ENCODE measurements around the gene ACTR6.
A peak's percentile ranks its signal among the peaks of the same experiment; 100 is the strongest.
"Not testable (repeated sequence)": the region's sequence is repeated elsewhere in the genome, so short reads cannot be mapped to it uniquely, and the experiment has no call there.

Gene ACTR6

GRCh38 chr12:100200463-100201181 is at the start of gene ACTR6:
TSS of gene ACTR6 (plus strand) at chr12:100200815. CDS start at chr12:100200852, 37 bp downstream.
- peak; percentile 98 for DNase-seq (ENCODE audit: low spot score)

- no peak for DNase-seq (ENCODE audit: low spot score)
These were observed 48.8 kb upstream of the ACTR6 start for GRCh38 chr12:100151769-100152168.

- no peak for DNase-seq (ENCODE audit: low spot score)
These were observed 47.5 kb upstream of the ACTR6 start for GRCh38 chr12:100153131-100153530.

- DNase-seq (ENCODE audit: low spot score), result peak; percentile 58
These were observed 46.0 kb upstream of the ACTR6 start for GRCh38 chr12:100154474-100155247.

GRCh38 chr12:100156731-100157426 is 43.7 kb upstream of the ACTR6 start:
- no peak for DNase-seq (ENCODE audit: low spot score)

GRCh38 chr12:100157427-100157821 is 43.2 kb upstream of the ACTR6 start:
- DNase-seq (ENCODE audit: low spot score), result no peak

- no peak for DNase-seq (ENCODE audit: low spot score)
These were observed 42.1 kb upstream of the ACTR6 start for GRCh38 chr12:100158535-100158934.

GRCh38 chr12:100159391-100160104 is 41.1 kb upstream of the ACTR6 start:
- DNase-seq (ENCODE audit: low spot score), result no peak

- peak; percentile 87 for DNase-seq (ENCODE audit: low spot score)
These were observed 37.0 kb upstream of the ACTR6 start for GRCh38 chr12:100163416-100164152.

GRCh38 chr12:100164153-100164704 is 36.4 kb upstream of the ACTR6 start:
- DNase-seq (ENCODE audit: low spot score), result no peak

- DNase-seq (ENCODE audit: low spot score), result no peak
These were observed 35.3 kb upstream of the ACTR6 start for GRCh38 chr12:100165356-100165755.

- DNase-seq (ENCODE audit: low spot score), result no peak
These were observed 34.4 kb upstream of the ACTR6 start for GRCh38 chr12:100166232-100166631.

- DNase-seq (ENCODE audit: low spot score), result no peak
These were observed 32.1 kb upstream of the ACTR6 start for GRCh38 chr12:100168562-100168961.

GRCh38 chr12:100169345-100169744 is 31.3 kb upstream of the ACTR6 start:
- DNase-seq (ENCODE audit: low spot score), result no peak

GRCh38 chr12:100170313-100170858 is 30.2 kb upstream of the ACTR6 start:
- no peak for DNase-seq (ENCODE audit: low spot score)

GRCh38 chr12:100171248-100171647 is 29.4 kb upstream of the ACTR6 start:
- DNase-seq (ENCODE audit: low spot score), result no peak

- no peak for DNase-seq (ENCODE audit: low spot score)
These were observed 27.5 kb upstream of the ACTR6 start for GRCh38 chr12:100173111-100173510.

- no peak for DNase-seq (ENCODE audit: low spot score)
These were observed 26.1 kb upstream of the ACTR6 start for GRCh38 chr12:100174495-100174894.

GRCh38 chr12:100176493-100176892 is 24.1 kb upstream of the ACTR6 start:
- DNase-seq (ENCODE audit: low spot score), result not testable (repeated sequence)

- no peak for DNase-seq (ENCODE audit: low spot score)
These were observed 21.4 kb upstream of the ACTR6 start for GRCh38 chr12:100179252-100179651.
